Measurements from ENCODE around the gene OXCT1.
A peak's percentile ranks its signal among the peaks of the same experiment; 100 is the strongest.
"Not testable (repeated sequence)": the region's sequence is repeated elsewhere in the genome, so short reads cannot be mapped to it uniquely, and the experiment has no call there.

The OXCT1 gene

GRCh38 chr5:41834506-41834905 lies 35.7 kb downstream of the OXCT1 start:
- DNase-seq (ENCODE audit: extremely low spot score, insufficient read length, low read depth) = no peak
- no peak for FAIRE-seq

- FAIRE-seq (no peak), DNase-seq (ENCODE audit: extremely low spot score, insufficient read length, low read depth) (no peak)
Observed at GRCh38 chr5:41832430-41832829, 37.8 kb downstream of the OXCT1 start.

- DNase-seq (ENCODE audit: extremely low spot score, insufficient read length, low read depth) (no peak), FAIRE-seq (peak; percentile 72)
Observed at GRCh38 chr5:41831155-41831554, 39.1 kb downstream of the OXCT1 start.

- FAIRE-seq = no peak
- DNase-seq (ENCODE audit: extremely low spot score, insufficient read length, low read depth) = no peak
Observed at GRCh38 chr5:41827792-41828191, 42.4 kb downstream of the OXCT1 start.

- DNase-seq (ENCODE audit: extremely low spot score, insufficient read length, low read depth) = no peak
- FAIRE-seq = no peak
Observed at GRCh38 chr5:41822036-41822435, 48.2 kb downstream of the OXCT1 start.

- FAIRE-seq (no peak), DNase-seq (ENCODE audit: extremely low spot score, insufficient read length, low read depth) (no peak)
Observed at GRCh38 chr5:41821051-41821450, 49.2 kb downstream of the OXCT1 start.

GRCh38 chr5:41820150-41820549 lies 50.1 kb downstream of the OXCT1 start:
- FAIRE-seq (no peak), DNase-seq (ENCODE audit: extremely low spot score, insufficient read length, low read depth) (no peak)

GRCh38 chr5:41817625-41818301 lies 52.5 kb downstream of the OXCT1 start:
- FAIRE-seq (peak; percentile 39), DNase-seq (ENCODE audit: extremely low spot score, insufficient read length, low read depth) (no peak)

- DNase-seq (ENCODE audit: extremely low spot score, insufficient read length, low read depth) (no peak), FAIRE-seq (peak; percentile 59)
Observed at GRCh38 chr5:41815663-41816229, 54.5 kb downstream of the OXCT1 start.

- FAIRE-seq = no peak
- no peak for DNase-seq (ENCODE audit: extremely low spot score, insufficient read length, low read depth)
Observed at GRCh38 chr5:41815261-41815660, 55.0 kb downstream of the OXCT1 start.

GRCh38 chr5:41814306-41814705 lies 55.9 kb downstream of the OXCT1 start:
- not testable (repeated sequence) for DNase-seq (ENCODE audit: extremely low spot score, insufficient read length, low read depth); FAIRE-seq

GRCh38 chr5:41812156-41812555 lies 58.1 kb downstream of the OXCT1 start:
- DNase-seq (ENCODE audit: extremely low spot score, insufficient read length, low read depth) = no peak
- FAIRE-seq = peak; percentile 42

- DNase-seq (ENCODE audit: extremely low spot score, insufficient read length, low read depth) (no peak), FAIRE-seq (peak; percentile 60)
Observed at GRCh38 chr5:41809128-41809527, 61.1 kb downstream of the OXCT1 start.

GRCh38 chr5:41808294-41808693 lies 61.9 kb downstream of the OXCT1 start:
- no peak for DNase-seq (ENCODE audit: extremely low spot score, insufficient read length, low read depth)
- FAIRE-seq = no peak

GRCh38 chr5:41797662-41798061 lies 72.6 kb downstream of the OXCT1 start:
- FAIRE-seq = no peak
- DNase-seq (ENCODE audit: extremely low spot score, insufficient read length, low read depth) = no peak

- DNase-seq (ENCODE audit: extremely low spot score, insufficient read length, low read depth) (no peak), FAIRE-seq (no peak)
Observed at GRCh38 chr5:41796061-41796460, 74.2 kb downstream of the OXCT1 start.

GRCh38 chr5:41795125-41795524 lies 75.1 kb downstream of the OXCT1 start:
- FAIRE-seq (no peak), DNase-seq (ENCODE audit: extremely low spot score, insufficient read length, low read depth) (no peak)

- no peak for FAIRE-seq
Observed at GRCh38 chr5:41794471-41794870, 75.8 kb downstream of the OXCT1 start.

GRCh38 chr5:41793141-41793770 lies 77.0 kb downstream of the OXCT1 start:
- DNase-seq (ENCODE audit: extremely low spot score, insufficient read length, low read depth) (no peak), FAIRE-seq (no peak)

More at GRCh38 chr5:41794471-41794870, 75.8 kb downstream of the OXCT1 start:
- no peak for DNase-seq (ENCODE audit: extremely low spot score, insufficient read length, low read depth)

GRCh38 chr5:41790038-41790776 lies 80.0 kb downstream of the OXCT1 start:
- DNase-seq (ENCODE audit: extremely low spot score, insufficient read length, low read depth) (no peak), FAIRE-seq (no peak)

GRCh38 chr5:41789434-41789833 lies 80.8 kb downstream of the OXCT1 start:
- DNase-seq (ENCODE audit: extremely low spot score, insufficient read length, low read depth) = no peak
- peak; percentile 66 for FAIRE-seq

Data from GM18507 (cell line).